HG03045 (cell line): ENCODE results near the gene CSTPP1.

ENCODE experiments used
- ATAC-seq: cut with Tn5 transposase; IDR thresholded peaks from one replicate; pipeline ENCODE4 v1.9.1; 2021; ENCODE audit warnings: mild to moderate bottlenecking, moderate library complexity; ENCODE audit not compliant: unreplicated experiment

The CSTPP1 gene, protein sequence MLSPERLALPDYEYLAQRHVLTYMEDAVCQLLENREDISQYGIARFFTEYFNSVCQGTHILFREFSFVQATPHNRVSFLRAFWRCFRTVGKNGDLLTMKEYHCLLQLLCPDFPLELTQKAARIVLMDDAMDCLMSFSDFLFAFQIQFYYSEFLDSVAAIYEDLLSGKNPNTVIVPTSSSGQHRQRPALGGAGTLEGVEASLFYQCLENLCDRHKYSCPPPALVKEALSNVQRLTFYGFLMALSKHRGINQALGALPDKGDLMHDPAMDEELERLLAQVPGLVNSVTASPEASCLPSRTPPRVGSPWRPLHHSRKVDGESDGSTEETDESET

DNA sequence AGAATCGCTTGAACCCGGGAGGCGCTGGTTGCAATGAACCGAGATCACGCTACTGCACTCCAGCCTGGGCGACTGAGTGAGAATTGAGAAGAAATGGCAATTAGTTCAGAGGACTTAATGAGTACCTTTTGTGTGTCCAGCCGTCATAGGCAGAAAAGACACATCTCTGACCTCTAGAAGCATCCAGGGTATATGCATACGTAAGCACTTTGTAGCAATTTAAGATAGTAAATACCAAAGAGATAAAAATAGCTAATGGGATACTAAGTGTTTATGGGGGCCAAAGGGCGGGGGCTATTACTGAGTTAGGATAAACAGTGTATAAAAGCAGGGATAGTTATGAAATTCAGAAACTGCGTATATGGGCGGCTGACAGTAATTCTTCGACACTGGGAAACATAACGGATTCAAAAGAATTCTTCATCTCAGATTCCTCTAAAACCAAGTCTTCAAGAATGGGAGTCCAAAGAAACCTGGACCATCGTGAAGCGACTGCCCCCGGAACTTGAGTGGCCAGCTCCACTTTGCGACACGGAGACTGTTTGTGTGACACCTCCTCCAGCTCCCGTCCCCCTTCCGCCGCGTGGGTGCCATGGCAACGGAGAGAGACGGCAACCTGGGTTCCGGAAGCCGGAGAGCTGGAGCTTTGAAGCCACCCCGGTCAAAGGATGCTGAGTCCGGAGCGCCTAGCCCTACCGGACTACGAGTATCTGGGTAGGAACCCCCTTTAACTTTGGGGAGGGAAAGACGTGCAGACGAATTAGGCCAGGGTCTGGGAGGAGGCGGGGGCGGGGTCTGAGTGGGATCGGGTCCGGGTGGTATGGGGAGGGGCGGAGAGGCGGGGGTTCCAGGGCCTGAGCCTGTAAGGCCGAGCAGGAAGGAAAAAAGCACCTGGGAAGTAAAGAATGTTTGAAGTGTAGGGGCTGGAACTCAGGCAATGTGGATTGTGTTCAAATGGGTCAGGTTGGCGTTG lies at the start of gene CSTPP1:
Gene CSTPP1, plus strand, starts transcription at position 624 of the 973 bp plus-strand sequence. Its CDS starts 45 bp downstream, at position 669.
- peak; percentile 95 for ATAC-seq

DNA sequence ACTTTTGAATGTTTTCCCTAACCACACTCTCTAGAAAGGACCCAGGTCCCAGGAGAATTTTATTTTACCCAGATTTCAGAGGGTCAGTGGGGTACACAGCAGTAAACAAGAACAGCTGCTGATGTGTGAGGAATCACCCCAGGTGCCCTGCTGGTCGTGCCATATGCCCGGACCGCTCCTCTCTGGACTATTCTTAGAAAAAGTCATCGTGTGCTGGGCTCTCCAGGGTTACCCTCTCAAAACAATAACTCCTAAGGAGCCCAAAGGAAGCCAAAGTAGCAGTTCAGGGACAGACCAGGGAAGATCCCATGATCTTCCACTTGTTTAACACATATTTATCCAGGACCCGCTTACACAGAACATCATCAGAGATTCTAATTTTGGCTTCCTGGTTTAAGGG lies 47.9 kb upstream of the CSTPP1 start:
- no peak for ATAC-seq

DNA sequence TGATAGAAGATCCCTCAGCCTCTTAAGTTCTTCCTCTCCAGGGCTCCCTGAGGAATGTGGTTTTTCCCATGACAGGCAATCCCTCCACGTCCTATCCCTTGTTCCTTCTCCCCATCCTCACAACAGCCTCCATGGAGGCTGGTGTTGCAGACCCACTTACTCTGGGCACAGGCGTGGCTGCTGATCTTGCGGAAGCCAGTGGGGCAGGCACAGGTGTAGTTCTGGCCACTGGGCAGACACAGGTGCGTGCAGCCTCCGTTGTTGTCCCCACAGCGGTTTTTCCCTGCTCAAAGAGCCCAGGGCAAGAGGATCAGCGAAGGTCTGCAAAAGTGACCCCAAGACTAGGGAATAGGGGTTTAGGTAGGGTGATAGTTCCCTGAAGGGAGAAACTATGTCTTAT lies 47.3 kb upstream of the CSTPP1 start:
- no peak for ATAC-seq

DNA sequence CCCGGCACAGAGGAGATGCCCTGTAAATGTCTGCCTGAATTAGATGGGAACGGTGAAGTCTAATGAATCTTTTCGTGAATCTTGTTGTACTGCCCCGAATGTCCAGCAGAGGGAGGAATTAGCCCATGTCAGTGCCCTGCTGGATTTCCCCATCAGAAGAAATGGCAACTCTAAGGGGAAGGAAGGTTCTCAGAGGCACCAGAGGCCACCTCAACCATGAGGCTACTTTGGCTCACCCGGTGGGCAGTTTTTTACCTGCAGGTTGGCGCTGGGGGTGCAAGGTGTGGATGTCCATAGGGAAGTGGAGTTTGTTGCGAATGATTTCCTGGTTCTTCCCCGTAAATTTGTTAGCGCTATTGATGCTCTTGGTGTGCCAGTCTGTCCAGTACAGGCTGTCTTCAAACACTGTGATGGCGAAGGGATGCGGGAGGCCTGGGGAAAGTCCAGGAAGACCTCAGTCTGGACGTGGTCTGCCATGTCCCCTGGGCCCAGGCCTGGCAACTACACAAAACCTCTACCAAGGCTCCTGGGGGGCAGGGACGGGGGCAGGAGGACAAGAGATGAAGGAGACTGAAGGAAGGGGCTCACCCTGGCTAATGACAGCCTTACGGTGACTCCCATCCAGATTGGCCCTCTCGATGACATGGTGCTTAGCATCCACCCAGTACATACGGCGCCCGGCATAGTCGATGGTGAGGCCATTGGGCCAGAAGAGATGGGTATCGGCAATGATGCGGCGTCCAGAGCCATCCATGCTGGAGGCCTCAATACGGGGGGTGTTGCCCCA lies 46.7 kb upstream of the CSTPP1 start:
- ATAC-seq: peak; percentile 50

DNA sequence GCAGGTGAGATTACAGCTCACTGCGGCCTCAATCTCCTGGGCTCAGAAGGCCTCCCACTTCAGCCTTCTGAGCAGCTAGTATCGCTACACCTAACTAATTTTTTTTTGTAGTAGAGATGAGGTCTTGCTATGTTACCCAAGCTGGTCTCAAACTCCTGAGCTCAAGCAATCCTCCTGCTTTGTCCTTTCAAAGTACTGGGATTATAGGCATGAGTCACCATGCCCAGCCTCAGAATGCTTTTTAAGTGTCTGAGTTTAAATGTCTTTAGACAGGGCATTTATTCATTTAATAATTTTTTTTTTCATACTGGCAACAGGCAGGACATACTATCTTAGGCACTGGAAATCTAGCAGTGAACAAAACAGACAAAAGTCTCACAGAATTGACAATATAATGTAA lies 45.9 kb upstream of the CSTPP1 start:
- ATAC-seq: no peak

DNA sequence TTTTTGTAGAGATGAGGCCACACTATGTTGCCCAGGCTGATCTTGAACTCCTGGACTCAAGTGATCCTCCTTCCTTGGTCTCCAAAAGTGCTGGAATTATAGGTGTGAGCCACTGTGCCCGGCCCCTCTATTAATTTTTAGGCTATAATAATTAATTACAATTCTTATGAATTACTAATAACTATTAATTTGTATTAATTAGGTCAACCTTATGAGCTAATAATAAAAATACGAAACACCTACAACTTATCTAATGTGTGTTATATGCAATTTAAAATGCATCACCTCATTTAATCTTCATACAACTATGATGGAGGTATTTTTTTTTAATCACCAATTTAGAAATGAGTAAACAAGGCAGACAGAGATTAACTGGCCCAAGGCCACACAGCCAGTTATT lies 44.5 kb upstream of the CSTPP1 start:
- no peak for ATAC-seq

DNA sequence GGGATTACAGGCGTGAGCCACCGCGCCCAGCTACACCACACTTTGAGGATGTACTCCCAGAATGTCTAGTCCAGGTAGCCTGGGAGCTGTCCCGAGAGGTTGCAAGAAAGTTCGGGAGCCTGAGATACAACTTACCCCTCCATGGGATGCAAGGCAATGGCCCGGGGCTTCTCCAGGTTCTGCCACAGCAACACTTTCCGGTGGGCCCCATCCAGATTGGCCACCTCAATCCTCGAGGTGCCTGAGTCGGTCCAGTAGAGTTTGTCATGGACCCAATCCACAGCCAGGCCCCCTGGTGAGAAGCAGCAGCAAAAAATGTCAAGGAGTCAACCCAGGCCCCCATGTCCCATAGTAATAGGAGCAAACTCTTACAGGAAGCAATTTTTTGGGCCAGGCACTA lies 43.7 kb upstream of the CSTPP1 start:
- no peak for ATAC-seq

DNA sequence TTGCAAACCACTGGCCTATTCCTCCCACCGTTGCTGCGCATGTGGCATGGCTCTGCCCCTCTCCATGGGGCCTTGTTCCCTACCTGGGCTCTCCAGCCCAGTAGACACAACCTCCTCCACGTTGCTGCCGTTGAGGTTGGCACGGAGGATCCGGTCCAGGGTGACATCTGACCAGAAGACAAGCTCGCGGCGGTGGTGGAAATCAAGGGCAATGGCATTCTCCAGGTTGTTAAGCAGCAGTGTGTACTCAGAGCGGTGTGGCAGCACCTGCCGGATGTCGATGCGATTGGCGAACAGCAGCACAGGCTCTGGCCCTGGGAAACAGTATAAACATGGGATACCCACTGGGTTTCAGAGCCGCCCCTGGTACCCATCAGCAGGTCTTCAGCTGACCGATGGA lies 42.1 kb upstream of the CSTPP1 start:
- ATAC-seq: no peak

DNA sequence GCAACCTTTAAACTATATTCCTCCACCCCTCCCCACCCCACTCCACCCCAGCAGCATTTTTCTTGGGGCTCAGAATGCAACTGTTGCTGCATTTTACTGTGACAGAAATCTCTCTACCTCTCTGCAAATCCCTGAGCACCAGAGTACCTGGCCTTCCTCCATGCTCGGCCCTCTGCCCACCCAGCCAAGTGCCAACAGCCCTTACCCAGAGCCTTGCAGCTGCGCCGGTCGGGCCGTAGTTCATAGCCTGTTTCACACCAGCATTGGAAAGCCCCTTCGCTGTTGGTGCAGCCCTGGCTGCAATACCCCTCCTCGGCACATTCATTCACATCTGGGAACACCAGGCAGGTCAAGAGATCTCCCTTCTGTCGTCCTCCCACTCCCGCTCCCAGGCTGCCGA lies 41.6 kb upstream of the CSTPP1 start:
- no peak for ATAC-seq

DNA sequence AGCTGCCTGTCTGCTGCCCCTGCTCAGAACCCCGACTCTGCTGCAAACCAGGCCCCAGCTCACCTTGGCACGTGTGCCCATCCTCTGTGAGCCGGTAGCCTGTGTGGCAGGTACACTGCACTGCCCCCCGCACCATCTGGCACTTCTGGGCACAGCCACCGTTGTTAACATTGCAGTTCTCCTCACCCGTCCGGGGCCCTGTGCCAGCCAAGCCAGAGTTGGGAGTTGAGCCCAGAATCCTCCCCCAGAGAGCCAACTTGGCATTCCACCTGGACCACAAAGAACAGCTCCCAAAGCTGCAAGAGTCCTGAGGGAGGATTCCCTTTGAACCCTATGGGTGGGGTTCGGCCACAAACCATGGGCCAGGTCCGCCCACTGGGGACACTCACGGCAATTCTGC lies 40.7 kb upstream of the CSTPP1 start:
- ATAC-seq: no peak

DNA sequence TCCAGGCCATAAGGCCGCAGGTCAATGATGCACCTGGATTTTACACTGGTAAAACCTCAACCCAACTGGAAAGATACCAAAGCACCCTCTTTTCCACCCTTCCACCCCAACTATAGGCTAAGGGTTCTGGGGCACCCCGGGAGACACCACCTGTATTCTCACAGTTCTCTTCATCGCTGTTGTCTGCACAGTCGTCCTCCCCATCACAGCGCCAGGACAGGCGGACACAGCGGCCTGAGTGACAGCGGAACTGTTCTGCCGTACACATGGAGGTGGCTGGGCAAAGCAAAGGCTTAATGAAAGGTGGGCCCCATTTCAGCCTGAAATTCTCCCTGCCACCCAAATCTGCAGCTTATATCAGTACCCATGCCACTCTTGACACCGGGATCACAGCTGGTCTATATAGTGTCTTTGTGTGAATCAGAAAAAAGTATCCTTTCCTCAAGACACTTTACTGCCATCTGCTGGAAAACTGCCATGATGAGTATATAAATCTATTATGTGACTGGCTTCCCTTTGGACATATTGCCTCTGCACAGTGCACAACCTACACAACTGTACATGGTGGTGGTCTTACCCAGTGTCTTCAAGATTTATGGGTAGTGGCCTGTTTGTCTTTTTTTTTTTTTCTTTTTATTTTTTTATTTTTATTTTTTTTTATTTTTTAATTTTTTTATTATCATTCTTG lies 39.7 kb upstream of the CSTPP1 start:
- no peak for ATAC-seq

DNA sequence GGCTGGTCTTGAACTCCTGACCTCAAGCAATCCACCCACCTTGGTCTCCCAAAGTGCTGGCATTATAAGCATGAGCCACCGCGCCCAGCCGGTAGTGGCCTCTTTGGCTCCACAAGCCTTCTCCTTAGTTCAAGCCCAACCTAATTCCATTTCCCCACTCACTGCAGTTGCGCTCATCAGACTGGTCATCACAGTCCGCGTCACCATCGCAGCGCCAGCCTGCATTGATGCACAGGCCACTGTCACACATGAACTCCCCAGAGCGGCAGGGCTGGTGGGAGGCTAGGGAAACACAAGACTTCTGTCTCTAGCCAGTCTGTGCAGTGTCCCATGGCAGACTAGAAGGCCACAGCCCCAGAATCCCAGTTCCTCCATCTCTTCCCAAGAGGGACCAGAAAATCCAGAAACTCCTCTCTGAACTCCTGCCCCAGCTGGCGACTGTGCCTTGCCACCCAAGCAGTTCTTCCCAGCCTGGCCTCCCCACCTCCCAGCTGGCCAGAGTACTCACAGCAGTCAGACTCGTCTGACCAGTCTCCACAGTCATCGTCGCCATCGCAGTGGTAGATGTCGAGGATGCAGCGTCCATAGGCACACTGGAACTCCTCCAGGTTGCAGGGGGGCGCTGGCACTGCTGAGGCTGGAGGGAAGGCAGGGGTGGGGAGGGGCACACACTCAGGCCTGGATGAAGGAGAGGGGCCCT lies 38.0 kb upstream of the CSTPP1 start:
- ATAC-seq: no peak

DNA sequence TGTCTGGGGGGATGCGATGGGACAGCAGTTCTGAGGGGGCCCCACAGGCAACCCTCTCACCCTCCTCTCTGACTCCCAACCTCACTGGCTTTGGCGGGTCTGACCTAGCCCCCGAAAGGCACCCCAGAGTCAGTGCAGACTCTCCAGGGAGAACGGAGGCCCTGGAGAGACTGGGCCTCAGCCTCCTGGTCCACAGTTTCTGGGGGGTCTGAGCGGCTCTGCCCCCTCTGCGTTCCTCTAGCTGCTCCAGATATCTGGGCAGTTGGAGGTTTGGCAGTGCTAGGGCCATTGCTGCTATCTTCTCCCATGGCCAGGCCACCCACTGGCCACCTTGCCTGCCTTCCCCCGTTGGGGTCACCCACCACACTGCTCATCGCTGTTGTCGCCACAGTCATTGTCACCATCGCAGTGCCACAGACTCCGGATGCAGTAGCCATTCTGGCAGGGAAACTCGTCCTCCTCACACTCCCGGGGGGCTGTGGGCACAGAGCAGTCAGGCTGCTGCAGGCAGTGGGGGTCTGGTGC lies 37.0 kb upstream of the CSTPP1 start:
- ATAC-seq: no peak

DNA sequence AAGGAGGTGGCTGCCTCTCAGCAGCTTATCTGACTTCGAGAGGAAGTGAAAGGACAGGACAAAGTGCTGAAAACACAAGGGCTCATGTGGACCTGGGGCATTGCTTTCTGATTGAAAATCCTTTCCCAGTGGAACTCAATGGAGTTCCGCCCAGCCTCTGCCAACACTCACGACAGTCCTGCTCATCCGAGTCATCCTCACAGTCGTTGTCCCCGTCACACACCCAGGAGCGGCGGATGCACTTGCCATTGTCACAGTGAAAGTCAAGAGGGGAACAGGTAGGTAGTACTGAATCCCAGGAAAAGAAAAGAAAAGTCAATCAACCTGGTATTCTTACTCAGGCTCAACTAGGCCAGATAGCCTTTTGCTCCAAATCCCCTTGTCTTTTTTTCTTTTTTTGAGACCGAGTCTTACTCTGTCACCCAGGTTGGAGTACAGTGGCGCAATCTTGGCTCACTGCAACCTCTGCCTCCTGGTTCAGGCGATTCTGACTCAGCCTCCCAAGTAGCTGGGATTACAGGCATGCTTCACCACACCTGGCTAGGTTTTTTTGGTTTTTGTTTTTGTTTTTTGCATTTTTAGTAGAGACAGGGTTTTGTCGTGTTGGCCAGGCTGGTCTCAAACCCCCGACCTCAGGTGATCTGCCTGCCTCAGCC lies 36.3 kb upstream of the CSTPP1 start:
- no peak for ATAC-seq

DNA sequence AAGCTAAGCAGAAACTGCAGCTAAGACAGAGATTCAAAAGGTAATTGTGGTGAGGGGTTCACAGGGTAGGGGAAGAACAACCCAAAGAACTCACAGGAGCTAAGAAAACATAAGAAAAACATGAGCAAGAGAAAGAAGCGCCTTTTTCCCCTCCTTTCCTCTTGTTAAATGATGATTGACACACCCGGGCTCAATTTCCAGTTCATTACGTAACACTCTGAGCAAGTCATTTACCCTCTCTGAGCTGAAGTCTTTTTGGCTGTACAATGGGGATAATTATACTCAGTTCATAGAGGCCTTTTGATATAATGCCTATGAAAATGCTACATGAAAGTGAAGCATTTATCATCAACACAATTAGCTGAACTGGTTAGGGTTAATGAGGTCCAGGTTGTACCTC lies 35.4 kb upstream of the CSTPP1 start:
- no peak for ATAC-seq

DNA sequence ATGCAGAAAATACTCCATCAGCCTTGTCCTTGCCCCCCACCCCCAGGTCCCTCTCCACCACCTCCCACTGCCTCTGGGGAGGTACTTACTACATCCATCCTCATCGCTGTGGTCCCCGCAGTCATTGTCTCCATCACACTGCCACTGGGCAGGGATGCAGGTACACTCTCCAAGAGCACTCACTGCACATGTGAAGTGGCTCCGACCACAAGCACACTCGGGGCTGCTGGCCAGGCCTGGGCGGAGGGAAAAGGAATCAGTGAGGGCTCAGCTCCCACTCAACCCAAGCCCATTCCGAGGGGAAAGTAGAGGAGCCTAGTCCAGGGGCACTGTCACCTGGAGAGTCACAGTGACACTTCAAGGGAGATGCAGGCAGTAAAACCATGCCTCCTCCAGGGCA lies 33.9 kb upstream of the CSTPP1 start:
- no peak for ATAC-seq

DNA sequence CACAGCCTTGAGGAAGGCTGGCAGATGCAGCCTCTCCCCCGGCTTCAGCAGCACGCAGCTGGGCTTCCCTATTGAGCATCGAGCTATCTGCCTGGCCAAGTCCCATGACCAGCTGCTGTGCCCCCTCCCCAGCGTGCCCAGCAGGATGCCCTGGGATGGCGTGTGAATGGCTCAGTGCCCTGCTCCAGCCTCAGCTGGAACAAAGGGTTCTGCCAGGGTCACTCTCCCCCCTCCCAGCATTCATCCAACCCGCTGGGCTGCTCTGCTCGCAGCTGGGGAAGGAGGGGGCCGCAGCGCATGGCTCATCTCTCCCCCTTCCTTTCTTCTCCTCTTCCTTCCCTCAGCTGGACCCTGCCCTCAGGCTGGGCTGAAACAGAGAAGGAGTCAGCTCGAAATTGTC lies 32.7 kb upstream of the CSTPP1 start:
- no peak for ATAC-seq

DNA sequence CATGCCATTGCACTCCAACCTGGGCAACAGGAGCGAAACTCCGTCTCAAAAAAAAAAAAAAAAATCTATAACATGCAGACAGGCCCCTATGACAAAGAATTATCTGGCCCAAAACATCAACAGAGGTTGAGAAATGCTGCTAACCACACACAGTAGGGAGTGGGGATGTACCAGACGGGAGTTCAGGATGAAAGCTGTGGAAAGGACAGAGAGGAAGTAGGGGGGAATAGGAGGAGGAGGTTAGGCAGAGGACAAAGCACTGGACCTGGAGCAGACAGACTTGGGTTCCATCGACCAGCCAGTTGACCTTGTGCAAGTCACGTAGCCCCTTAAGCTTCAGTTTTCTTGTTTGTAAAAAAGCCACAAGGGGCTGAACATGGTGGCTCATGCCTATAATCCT lies 30.8 kb upstream of the CSTPP1 start:
- no peak for ATAC-seq

DNA sequence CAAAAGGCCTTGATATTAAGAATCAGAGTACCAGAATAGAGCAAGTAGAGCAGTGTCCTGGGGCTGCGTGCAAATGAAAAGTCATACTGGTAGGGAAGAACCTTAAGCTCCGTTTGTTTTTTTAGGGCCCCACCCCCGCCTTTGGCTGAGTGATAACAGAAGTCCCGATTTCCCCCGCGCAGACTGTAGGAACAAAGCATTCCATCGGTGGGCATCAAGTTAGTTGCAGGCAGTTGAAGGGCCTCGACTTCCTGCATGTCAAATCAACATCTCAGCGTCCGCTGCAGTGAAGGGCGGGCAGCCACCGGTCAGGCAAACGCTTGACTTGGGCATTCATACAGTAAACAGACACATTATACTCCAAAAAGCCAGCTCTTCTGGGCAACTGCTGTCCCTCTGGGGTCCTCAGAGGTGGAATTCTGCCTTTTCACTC lies 29.9 kb upstream of the CSTPP1 start:
- no peak for ATAC-seq
